Measurements from ENCODE around the gene SPECC1.
"Not testable (repeated sequence)": the region's sequence is repeated elsewhere in the genome, so short reads cannot be mapped to it uniquely, and the experiment has no call there.

SPECC1 gene

DNA sequence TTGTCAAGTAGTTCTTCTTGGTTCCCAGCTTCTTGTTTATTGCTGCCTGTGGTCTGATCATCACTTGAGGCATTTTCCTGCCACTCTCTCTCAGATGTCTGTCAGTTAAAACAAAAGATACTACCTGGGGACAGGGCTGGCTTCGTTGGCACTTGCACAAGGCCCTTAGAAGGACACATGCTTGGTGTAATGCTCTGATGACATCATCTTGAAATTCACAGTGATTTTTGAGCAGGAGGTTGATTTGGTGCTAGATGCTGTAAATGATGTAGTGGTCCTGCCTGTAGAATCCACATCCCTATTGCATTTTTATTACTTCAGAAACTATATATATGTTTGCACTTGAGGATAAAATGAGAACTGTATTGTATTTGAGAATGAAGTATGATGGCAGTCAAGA is 247.8 kb downstream of the SPECC1 start:
- H3K27me3 ChIP-seq (ENCODE audit: control insufficient read depth in 5 of 5, insufficient read depth in 4 of 5, low read length in 5 of 5), result no peaks in the 10 kb centered on the region
- no peak overlapping the region for H3K27ac ChIP-seq (ENCODE audit: low read depth, low read length)
- peaks cover 19 to 60% (median 31%) of the 10 kb centered on the region in 5 donors for H3K36me3 ChIP-seq (ENCODE audit: control insufficient read depth in 5 of 5, insufficient read depth in 5 of 5, low read length in 5 of 5)
- peaks cover 0 to 6% (median 0%) of the 10 kb centered on the region in 5 donors for H3K9me3 ChIP-seq (ENCODE audit: control insufficient read depth in 5 of 5, low read length in 5 of 5)
- H3K4me1 ChIP-seq (ENCODE audit: control insufficient read depth in 5 of 5, insufficient read depth in 5 of 5, low read length in 5 of 5), result no peaks in the 10 kb centered on the region
- H3K4me3 ChIP-seq (ENCODE audit: low read depth in 1 of 5, low read length in 5 of 5), result no peak overlapping the region
- no peak overlapping the region for H3K9ac ChIP-seq (ENCODE audit: low read length in 5 of 5)

DNA sequence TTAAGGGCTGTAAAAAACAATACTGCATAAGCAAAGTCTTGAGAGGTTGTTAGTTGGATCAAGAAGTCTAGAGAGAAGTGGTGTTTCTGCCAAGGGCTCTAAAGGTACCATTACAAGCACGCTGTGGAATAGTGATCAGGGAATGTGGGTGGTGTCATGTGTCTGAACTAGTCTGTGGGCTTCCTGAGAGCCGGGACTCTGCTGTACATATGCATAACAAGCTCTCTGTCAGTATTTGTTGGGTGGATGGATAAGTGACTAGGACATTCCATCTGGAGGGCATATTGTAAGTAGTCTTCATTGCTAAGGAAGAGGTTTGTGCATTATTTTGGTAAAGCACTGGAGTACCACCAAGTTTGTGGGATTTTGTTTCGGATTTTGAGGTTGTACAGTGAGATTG is 248.6 kb downstream of the SPECC1 start:
- no peak overlapping the region for H3K4me3 ChIP-seq (ENCODE audit: low read depth in 1 of 5, low read length in 5 of 5)
- H3K36me3 ChIP-seq (ENCODE audit: control insufficient read depth in 5 of 5, insufficient read depth in 5 of 5, low read length in 5 of 5), result peaks cover 17 to 63% (median 32%) of the 10 kb centered on the region in 5 donors
- H3K27me3 ChIP-seq (ENCODE audit: control insufficient read depth in 5 of 5, insufficient read depth in 4 of 5, low read length in 5 of 5), result no peaks in the 10 kb centered on the region
- no peak overlapping the region for H3K9ac ChIP-seq (ENCODE audit: low read length in 5 of 5)
- no peak overlapping the region for H3K27ac ChIP-seq (ENCODE audit: low read depth, low read length)
- H3K9me3 ChIP-seq (ENCODE audit: control insufficient read depth in 5 of 5, low read length in 5 of 5), result peaks cover 0 to 6% (median 0%) of the 10 kb centered on the region in 5 donors
- no peaks in the 10 kb centered on the region for H3K4me1 ChIP-seq (ENCODE audit: control insufficient read depth in 5 of 5, insufficient read depth in 5 of 5, low read length in 5 of 5)

DNA sequence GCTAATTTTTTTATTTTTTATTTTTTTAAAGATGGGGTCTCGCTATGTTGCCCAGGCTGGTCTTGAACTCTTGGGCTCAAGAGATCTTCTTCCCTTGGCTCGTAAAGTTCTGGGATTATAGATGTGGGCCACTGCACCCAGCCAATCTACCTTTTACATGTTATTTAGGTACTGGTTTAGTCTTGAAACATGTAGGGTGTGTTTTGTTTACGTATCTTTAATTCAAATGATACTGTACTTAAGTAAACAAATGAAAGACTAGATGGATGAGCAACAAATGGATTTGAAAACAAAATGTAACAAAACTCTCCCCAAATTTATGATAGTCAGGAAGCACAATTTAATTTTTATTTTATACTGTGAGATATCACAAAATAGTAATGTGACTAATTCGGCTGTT is 250.5 kb downstream of the SPECC1 start:
- Histone ChIP-seq H3K4me1 (ENCODE audit: control insufficient read depth in 5 of 5, insufficient read depth in 5 of 5, low read length in 5 of 5) (no peaks in the 10 kb centered on the region), H3K27ac (ENCODE audit: low read depth, low read length) (no peak overlapping the region), H3K4me3 (ENCODE audit: low read depth in 1 of 5, low read length in 5 of 5) (no peak overlapping the region), H3K27me3 (ENCODE audit: control insufficient read depth in 5 of 5, insufficient read depth in 4 of 5, low read length in 5 of 5) (no peaks in the 10 kb centered on the region), H3K9ac (ENCODE audit: low read length in 5 of 5) (no peak overlapping the region), H3K9me3 (ENCODE audit: control insufficient read depth in 5 of 5, low read length in 5 of 5) (peaks cover 0 to 6% (median 0%) of the 10 kb centered on the region in 5 donors), H3K36me3 (ENCODE audit: control insufficient read depth in 5 of 5, insufficient read depth in 5 of 5, low read length in 5 of 5) (peaks cover 13 to 48% (median 27%) of the 10 kb centered on the region in 5 donors)

DNA sequence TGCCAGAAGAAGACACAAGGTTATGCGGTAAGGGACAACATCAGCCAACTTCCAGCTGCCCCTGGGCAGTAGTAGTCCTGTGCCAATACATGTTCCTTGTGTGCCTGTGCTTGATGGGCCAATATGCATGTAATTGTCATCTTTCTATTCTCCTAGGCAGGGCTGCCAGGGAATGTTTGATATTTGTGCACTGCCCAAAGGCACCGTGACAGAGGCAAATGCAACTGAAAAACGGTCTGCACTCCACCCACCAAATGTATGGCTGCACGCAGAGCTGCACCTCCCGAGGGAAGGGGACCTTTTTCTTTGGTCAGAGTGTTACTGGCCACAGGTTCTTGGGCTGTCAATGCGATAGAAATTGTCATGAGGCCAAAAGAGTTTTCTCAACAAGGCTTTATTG is 251.1 kb downstream of the SPECC1 start:
- no peaks in the 10 kb centered on the region for H3K4me1 ChIP-seq (ENCODE audit: control insufficient read depth in 5 of 5, insufficient read depth in 5 of 5, low read length in 5 of 5)
- no peak overlapping the region for H3K9ac ChIP-seq (ENCODE audit: low read length in 5 of 5)
- H3K27me3 ChIP-seq (ENCODE audit: control insufficient read depth in 5 of 5, insufficient read depth in 4 of 5, low read length in 5 of 5), result no peaks in the 10 kb centered on the region
- H3K4me3 ChIP-seq (ENCODE audit: low read depth in 1 of 5, low read length in 5 of 5), result no peak overlapping the region
- H3K36me3 ChIP-seq (ENCODE audit: control insufficient read depth in 5 of 5, insufficient read depth in 5 of 5, low read length in 5 of 5), result peaks cover 13 to 45% (median 27%) of the 10 kb centered on the region in 5 donors
- peaks cover 0 to 6% (median 0%) of the 10 kb centered on the region in 5 donors for H3K9me3 ChIP-seq (ENCODE audit: control insufficient read depth in 5 of 5, low read length in 5 of 5)
- H3K27ac ChIP-seq (ENCODE audit: low read depth, low read length), result no peak overlapping the region

DNA sequence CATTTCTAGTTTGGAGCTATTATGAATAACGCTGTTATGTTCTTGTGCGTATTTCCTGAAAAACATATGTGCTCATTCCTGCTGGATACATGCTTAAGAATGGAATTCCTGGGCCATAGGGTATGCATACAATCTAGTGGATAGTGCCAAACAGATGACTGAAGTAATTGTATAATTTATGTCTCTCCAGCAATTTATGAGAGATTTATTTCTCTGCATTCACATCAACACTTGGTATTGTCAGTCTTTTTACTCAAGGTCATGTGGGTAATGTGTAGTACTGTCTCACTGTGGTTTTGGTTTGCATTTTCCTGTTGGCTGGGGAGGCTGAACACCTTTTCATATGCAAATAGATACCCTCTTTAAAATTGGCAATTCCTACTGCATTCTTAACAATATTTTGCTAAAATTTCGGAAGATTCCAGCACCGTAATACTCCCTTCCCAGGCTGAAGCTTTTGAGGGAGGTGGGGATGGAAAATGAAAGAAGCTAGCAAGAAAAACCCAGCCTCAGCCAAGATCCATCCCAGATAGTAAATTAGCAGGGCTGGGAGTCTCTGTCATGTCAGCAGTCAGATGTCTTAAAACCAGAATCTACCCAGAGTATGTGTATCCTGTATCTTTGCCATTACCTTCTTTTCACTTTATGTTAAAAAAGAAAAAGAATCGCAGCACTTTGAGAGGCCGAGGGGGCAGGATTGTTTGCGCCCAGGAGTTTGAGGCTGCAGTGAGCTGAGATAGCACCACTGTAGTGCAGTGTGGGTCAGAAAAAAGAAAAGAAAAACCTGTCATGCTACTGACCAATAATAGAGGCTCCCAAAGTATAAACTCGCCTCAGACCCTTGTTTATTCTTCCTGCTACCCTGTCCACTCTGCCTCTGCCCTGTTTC is 253.3 kb downstream of the SPECC1 start:
- H3K9me3 ChIP-seq (ENCODE audit: control insufficient read depth in 5 of 5, low read length in 5 of 5), result peaks cover 0 to 6% (median 0%) of the 10 kb centered on the region in 5 donors
- H3K4me1 ChIP-seq (ENCODE audit: control insufficient read depth in 5 of 5, insufficient read depth in 5 of 5, low read length in 5 of 5), result peaks cover 0 to 5% (median 0%) of the 10 kb centered on the region in 5 donors
- H3K27ac ChIP-seq (ENCODE audit: low read depth, low read length), result no peak overlapping the region
- H3K9ac ChIP-seq (ENCODE audit: low read length in 5 of 5), result no peak overlapping the region
- peaks cover 13 to 29% (median 25%) of the 10 kb centered on the region in 5 donors for H3K36me3 ChIP-seq (ENCODE audit: control insufficient read depth in 5 of 5, insufficient read depth in 5 of 5, low read length in 5 of 5)
- H3K27me3 ChIP-seq (ENCODE audit: control insufficient read depth in 5 of 5, insufficient read depth in 4 of 5, low read length in 5 of 5), result no peaks in the 10 kb centered on the region
- H3K4me3 ChIP-seq (ENCODE audit: low read depth in 1 of 5, low read length in 5 of 5), result no peak overlapping the region

DNA sequence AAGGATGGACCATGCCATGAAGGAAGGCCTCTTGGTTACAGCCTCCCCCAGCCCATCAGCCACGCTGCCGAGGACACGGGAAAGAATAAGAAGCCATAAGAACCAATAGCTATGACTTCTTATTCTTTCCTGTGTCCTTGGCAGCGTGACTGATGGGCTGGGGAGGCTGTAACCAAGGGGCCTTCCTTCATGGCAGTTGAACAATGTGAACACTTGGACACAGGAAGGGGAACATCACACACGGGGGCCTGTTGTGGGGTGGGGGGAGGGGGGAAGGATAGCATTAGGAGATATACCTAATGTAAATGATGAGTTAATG is 253.9 kb downstream of the SPECC1 start:
- H3K27ac ChIP-seq (ENCODE audit: low read depth, low read length); H3K4me1 ChIP-seq (ENCODE audit: control insufficient read depth in 5 of 5, insufficient read depth in 5 of 5, low read length in 5 of 5): not testable (repeated sequence)

DNA sequence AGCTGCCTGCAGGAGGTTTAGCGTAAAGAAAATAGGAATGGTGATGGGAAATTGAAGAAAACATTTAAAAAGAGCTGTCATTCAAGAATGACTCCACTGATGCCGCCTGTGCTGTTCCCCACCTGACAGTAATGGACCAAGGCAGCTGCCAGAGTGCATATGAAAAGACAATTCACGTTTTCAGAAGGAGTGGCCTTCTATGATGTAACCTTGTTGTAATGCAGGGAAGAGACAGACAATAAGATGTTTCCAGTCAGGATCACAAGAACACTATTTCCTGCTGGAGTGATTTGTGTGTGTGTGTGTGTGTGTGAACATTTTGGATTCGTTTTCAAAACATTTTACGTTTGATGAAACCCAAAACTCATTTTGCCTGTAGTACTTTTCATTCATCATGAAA is 254.4 kb downstream of the SPECC1 start:
- Histone ChIP-seq H3K27me3 (ENCODE audit: control insufficient read depth in 5 of 5, insufficient read depth in 4 of 5, low read length in 5 of 5) (no peaks in the 10 kb centered on the region), H3K27ac (ENCODE audit: low read depth, low read length) (no peak overlapping the region), H3K9me3 (ENCODE audit: control insufficient read depth in 5 of 5, low read length in 5 of 5) (no peaks in the 10 kb centered on the region), H3K36me3 (ENCODE audit: control insufficient read depth in 5 of 5, insufficient read depth in 5 of 5, low read length in 5 of 5) (peaks cover 6 to 17% (median 14%) of the 10 kb centered on the region in 5 donors), H3K9ac (ENCODE audit: low read length in 5 of 5) (no peak overlapping the region), H3K4me1 (ENCODE audit: control insufficient read depth in 5 of 5, insufficient read depth in 5 of 5, low read length in 5 of 5) (peaks cover 0 to 8% (median 0%) of the 10 kb centered on the region in 5 donors), H3K4me3 (ENCODE audit: low read depth in 1 of 5, low read length in 5 of 5) (no peak overlapping the region)

More for the DNA sequence above, 253.9 kb downstream of the SPECC1 start:
- peaks cover 7 to 23% (median 19%) of the 10 kb centered on the region in 5 donors for H3K36me3 ChIP-seq (ENCODE audit: control insufficient read depth in 5 of 5, insufficient read depth in 5 of 5, low read length in 5 of 5)
- not testable (repeated sequence) for H3K9me3 ChIP-seq (ENCODE audit: control insufficient read depth in 5 of 5, low read length in 5 of 5); H3K9ac ChIP-seq (ENCODE audit: low read length in 5 of 5); H3K27me3 ChIP-seq (ENCODE audit: control insufficient read depth in 5 of 5, insufficient read depth in 4 of 5, low read length in 5 of 5); H3K4me3 ChIP-seq (ENCODE audit: low read depth in 1 of 5, low read length in 5 of 5)

DNA sequence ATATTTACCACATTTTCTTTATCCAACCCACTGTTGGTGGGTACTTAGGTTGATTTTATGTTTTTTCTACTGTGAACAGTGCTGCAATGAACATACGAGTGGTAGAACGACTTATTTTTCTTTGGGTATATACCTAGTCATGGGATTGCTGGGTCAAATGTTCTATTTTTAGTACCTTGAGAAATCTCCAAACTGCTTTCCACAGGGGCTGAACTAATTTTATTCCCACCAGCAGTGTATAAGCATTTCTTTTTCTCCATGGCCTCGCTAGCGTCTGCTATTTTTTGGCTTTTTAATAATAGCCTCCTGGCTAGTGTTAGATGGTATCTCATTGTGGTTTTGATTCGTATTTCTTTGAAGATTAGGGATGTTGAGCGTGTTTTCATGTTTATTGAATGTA is 255.8 kb downstream of the SPECC1 start:
- peaks cover 0 to 15% (median 10%) of the 10 kb centered on the region in 5 donors for H3K4me1 ChIP-seq (ENCODE audit: control insufficient read depth in 5 of 5, insufficient read depth in 5 of 5, low read length in 5 of 5)
- H3K4me3 ChIP-seq (ENCODE audit: low read depth in 1 of 5, low read length in 5 of 5), result no peak overlapping the region
- H3K27me3 ChIP-seq (ENCODE audit: control insufficient read depth in 5 of 5, insufficient read depth in 4 of 5, low read length in 5 of 5), result no peaks in the 10 kb centered on the region
- H3K9me3 ChIP-seq (ENCODE audit: control insufficient read depth in 5 of 5, low read length in 5 of 5), result no peaks in the 10 kb centered on the region
- no peak overlapping the region for H3K27ac ChIP-seq (ENCODE audit: low read depth, low read length)
- no peak overlapping the region for H3K9ac ChIP-seq (ENCODE audit: low read length in 5 of 5)
- H3K36me3 ChIP-seq (ENCODE audit: control insufficient read depth in 5 of 5, insufficient read depth in 5 of 5, low read length in 5 of 5), result peaks cover 0 to 15% (median 11%) of the 10 kb centered on the region in 5 donors

DNA sequence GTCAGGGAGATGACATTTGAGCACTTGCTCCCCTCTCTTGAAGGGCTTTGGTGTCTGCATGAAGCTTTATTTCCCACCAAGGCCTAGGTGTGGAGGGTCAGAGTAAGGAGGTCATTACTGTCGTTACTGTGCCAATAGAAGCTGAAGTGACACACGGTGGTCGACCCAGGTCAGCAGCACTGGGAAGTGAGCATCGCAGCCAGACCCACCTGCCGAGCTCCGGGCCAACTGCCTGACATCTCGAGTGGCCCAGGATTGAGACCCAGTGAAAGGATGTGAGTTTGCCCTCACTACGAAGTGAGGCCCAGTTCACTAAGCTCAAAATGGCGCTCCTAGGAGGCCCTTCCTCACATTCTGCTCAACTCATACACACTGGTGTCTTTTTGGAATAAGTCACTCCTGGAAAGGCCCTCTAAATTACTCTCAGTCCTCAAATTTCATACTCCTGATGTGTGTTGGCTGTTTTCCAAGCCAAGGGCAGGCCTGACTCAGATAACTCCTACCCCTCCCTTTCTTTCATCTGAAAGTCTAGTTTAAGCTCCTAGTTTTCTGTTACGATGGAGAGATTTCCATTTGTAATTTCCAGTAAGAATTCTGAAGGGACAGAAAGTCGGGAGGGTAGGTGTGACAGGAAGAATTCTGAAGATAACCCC is 257.8 kb downstream of the SPECC1 start:
- H3K36me3 ChIP-seq (ENCODE audit: control insufficient read depth in 5 of 5, insufficient read depth in 5 of 5, low read length in 5 of 5), result peaks cover 0 to 6% (median 0%) of the 10 kb centered on the region in 5 donors
- no peak overlapping the region for H3K27ac ChIP-seq (ENCODE audit: low read depth, low read length)
- H3K4me3 ChIP-seq (ENCODE audit: low read depth in 1 of 5, low read length in 5 of 5), result no peak overlapping the region
- no peak overlapping the region for H3K9ac ChIP-seq (ENCODE audit: low read length in 5 of 5)
- H3K27me3 ChIP-seq (ENCODE audit: control insufficient read depth in 5 of 5, insufficient read depth in 4 of 5, low read length in 5 of 5), result no peaks in the 10 kb centered on the region
- no peaks in the 10 kb centered on the region for H3K9me3 ChIP-seq (ENCODE audit: control insufficient read depth in 5 of 5, low read length in 5 of 5)
- H3K4me1 ChIP-seq (ENCODE audit: control insufficient read depth in 5 of 5, insufficient read depth in 5 of 5, low read length in 5 of 5), result peaks cover 0 to 16% (median 14%) of the 10 kb centered on the region in 5 donors

DNA sequence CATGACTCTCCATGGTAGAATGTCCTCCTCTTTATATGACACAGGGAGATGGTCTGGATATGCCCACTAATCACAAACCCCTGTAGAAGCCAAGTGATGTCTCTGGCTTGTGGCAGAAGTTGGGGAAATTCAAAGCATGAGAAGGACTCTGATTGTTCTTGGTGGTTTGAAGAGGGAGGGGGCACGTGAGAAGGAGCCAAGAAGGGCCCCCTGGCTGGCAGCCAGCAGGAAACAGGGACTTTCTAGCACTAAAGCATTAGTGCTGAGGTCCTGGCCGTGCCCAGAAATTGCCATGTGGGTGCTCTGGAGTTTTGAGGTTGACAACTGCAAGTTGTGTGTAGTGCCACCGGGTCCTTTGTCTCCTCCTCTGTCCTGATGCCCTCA is 258.3 kb downstream of the SPECC1 start:
- Histone ChIP-seq H3K4me3 (ENCODE audit: low read depth in 1 of 5, low read length in 5 of 5) (no peak overlapping the region), H3K27ac (ENCODE audit: low read depth, low read length) (no peak overlapping the region), H3K4me1 (ENCODE audit: control insufficient read depth in 5 of 5, insufficient read depth in 5 of 5, low read length in 5 of 5) (peaks cover 0 to 16% (median 14%) of the 10 kb centered on the region in 5 donors), H3K36me3 (ENCODE audit: control insufficient read depth in 5 of 5, insufficient read depth in 5 of 5, low read length in 5 of 5) (peaks cover 0 to 3% (median 0%) of the 10 kb centered on the region in 5 donors), H3K27me3 (ENCODE audit: control insufficient read depth in 5 of 5, insufficient read depth in 4 of 5, low read length in 5 of 5) (no peaks in the 10 kb centered on the region), H3K9me3 (ENCODE audit: control insufficient read depth in 5 of 5, low read length in 5 of 5) (no peaks in the 10 kb centered on the region), H3K9ac (ENCODE audit: low read length in 5 of 5) (no peak overlapping the region)

All from subcutaneous abdominal adipose tissue (tissue), 5 donors.